ENCODE results near the gene MAGI1. TPM values are rescaled to one million over a fixed set of nuclear protein-coding genes. Genes with fewer than 3 reads are reported as not detected.

The MAGI1 gene
- total RNA-seq, 1 experiment from 2014 or later, result 38.6 TPM

GRCh38 chr3:65400899-65401298 is 637.8 kb downstream of the MAGI1 start:
- H3K9me2 ChIP-seq (ENCODE audit: insufficient read depth), result no peaks in the 10 kb centered on the region
- ATAC-seq (no peak), DNase-seq (ENCODE audit: low read depth, low spot score) (no peak)
- intact Hi-C loops (cut with micrococcal nuclease), result no loop called here
- no peak overlapping the region for H3K27ac ChIP-seq (ENCODE audit: low read depth, low read length)
- ChIA-PET RAD21 (ENCODE audit: low non-redundant PET in 1 of 2, low total read pairs in 2 of 2, uncharacterized antibody in 2 of 2, unreplicated experiment in 2 of 2) (no interaction called here), CTCF (no interaction called here), POLR2A (no interaction called here)
- no peaks in the 10 kb centered on the region for H3K36me3 ChIP-seq (ENCODE audit: control insufficient read depth in 1 of 2, insufficient read depth in 2 of 2, low read length in 2 of 2)
- TF ChIP-seq ZFX (IDR thresholded peaks at IDR 0.05) (no peak), SRF (IDR thresholded peaks at IDR 0.05; ENCODE audit: low read depth) (no peak), EZH2phosphoT487 (IDR thresholded peaks at IDR 0.05; ENCODE audit: borderline replicate concordance) (no peak), EGR1 (IDR thresholded peaks at IDR 0.05; ENCODE audit: low read depth) (no peak), EZH2 (IDR thresholded peaks at IDR 0.05) (no peak), CBX3 (IDR thresholded peaks at IDR 0.05; ENCODE audit: low read depth) (no peak), POLR2A (IDR thresholded peaks at IDR 0.05; ENCODE audit: borderline replicate concordance, extremely low read depth, insufficient read depth, insufficient read length) (no peak), TCF7L2 (IDR thresholded peaks at IDR 0.05; ENCODE audit: borderline replicate concordance, extremely low read depth, insufficient read depth, insufficient read length) (no peak), ELF1 (IDR thresholded peaks at IDR 0.05; ENCODE audit: borderline replicate concordance, low read depth) (no peak), CEBPB (IDR thresholded peaks at IDR 0.05; ENCODE audit: low read depth) (no peak), YY1 (IDR thresholded peaks at IDR 0.05; ENCODE audit: extremely low read depth, insufficient replicate concordance, low read depth, low read length) (no peak), FOSL1 (IDR thresholded peaks at IDR 0.05; ENCODE audit: low read depth) (no peak), ATF3 (IDR thresholded peaks at IDR 0.05) (no peak), ZNF274 (IDR thresholded peaks at IDR 0.05; ENCODE audit: low read depth, low read length) (no peak), CTCF (IDR thresholded peaks at IDR 0.05 in 2 of 3, conservative IDR thresholded peaks at IDR 0.05 in 1 of 3; ENCODE audit: borderline replicate concordance in 1 of 3, insufficient read depth in 1 of 3, low read depth in 2 of 3, low read length in 2 of 3) (no peak), SP1 (IDR thresholded peaks at IDR 0.05; ENCODE audit: low read depth) (no peak)
- TF ChIP-seq, protein P1, sequence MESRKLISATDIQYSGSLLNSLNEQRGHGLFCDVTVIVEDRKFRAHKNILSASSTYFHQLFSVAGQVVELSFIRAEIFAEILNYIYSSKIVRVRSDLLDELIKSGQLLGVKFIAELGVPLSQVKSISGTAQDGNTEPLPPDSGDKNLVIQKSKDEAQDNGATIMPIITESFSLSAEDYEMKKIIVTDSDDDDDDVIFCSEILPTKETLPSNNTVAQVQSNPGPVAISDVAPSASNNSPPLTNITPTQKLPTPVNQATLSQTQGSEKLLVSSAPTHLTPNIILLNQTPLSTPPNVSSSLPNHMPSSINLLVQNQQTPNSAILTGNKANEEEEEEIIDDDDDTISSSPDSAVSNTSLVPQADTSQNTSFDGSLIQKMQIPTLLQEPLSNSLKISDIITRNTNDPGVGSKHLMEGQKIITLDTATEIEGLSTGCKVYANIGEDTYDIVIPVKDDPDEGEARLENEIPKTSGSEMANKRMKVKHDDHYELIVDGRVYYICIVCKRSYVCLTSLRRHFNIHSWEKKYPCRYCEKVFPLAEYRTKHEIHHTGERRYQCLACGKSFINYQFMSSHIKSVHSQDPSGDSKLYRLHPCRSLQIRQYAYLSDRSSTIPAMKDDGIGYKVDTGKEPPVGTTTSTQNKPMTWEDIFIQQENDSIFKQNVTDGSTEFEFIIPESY (IDR thresholded peaks at IDR 0.05; ENCODE audit: extremely low read depth, insufficient replicate concordance, low read length), result no peak
- TF ChIP-seq, protein P2, sequence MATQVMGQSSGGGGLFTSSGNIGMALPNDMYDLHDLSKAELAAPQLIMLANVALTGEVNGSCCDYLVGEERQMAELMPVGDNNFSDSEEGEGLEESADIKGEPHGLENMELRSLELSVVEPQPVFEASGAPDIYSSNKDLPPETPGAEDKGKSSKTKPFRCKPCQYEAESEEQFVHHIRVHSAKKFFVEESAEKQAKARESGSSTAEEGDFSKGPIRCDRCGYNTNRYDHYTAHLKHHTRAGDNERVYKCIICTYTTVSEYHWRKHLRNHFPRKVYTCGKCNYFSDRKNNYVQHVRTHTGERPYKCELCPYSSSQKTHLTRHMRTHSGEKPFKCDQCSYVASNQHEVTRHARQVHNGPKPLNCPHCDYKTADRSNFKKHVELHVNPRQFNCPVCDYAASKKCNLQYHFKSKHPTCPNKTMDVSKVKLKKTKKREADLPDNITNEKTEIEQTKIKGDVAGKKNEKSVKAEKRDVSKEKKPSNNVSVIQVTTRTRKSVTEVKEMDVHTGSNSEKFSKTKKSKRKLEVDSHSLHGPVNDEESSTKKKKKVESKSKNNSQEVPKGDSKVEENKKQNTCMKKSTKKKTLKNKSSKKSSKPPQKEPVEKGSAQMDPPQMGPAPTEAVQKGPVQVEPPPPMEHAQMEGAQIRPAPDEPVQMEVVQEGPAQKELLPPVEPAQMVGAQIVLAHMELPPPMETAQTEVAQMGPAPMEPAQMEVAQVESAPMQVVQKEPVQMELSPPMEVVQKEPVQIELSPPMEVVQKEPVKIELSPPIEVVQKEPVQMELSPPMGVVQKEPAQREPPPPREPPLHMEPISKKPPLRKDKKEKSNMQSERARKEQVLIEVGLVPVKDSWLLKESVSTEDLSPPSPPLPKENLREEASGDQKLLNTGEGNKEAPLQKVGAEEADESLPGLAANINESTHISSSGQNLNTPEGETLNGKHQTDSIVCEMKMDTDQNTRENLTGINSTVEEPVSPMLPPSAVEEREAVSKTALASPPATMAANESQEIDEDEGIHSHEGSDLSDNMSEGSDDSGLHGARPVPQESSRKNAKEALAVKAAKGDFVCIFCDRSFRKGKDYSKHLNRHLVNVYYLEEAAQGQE (IDR thresholded peaks at IDR 0.05; ENCODE audit: low read depth), result no peak
- H3K4me1 ChIP-seq (ENCODE audit: control insufficient read depth in 1 of 2, insufficient read depth in 2 of 2, low read length in 2 of 2), result no peaks in the 10 kb centered on the region
- no TSS peak for BruUV-seq (replicated peaks)
- H3K9ac ChIP-seq (ENCODE audit: low read length), result no peak overlapping the region
- no peaks in the 10 kb centered on the region for H3K27me3 ChIP-seq (ENCODE audit: insufficient read depth, low read length)
- H3K9me3 ChIP-seq (ENCODE audit: control insufficient read depth in 1 of 2, insufficient read depth in 1 of 2, low read depth in 1 of 2, low read length in 2 of 2), result no peaks in the 10 kb centered on the region
- no peaks in the 10 kb centered on the region for H3K79me2 ChIP-seq (ENCODE audit: insufficient read depth, low read length)
- H3K4me3 ChIP-seq (replicated peaks in 1 of 2; ENCODE audit: low read depth in 1 of 2, low read length in 2 of 2), result no peak overlapping the region
- no peaks in the 10 kb centered on the region for H4K20me1 ChIP-seq (ENCODE audit: insufficient read depth)
- H3K4me2 ChIP-seq (ENCODE audit: low read length), result no peak overlapping the region
- no peak overlapping the region for H2AFZ ChIP-seq (ENCODE audit: low read depth, low read length, poor library complexity, severe bottlenecking)
